NOMO-1 treated with dmso at 0.1 percent for 144 hours (cell line): ENCODE data around the gene NRIP1.

Source experiments
- DNase-seq: peaks from one replicate; lab custom pipeline; 2025; ENCODE audit not compliant: unreplicated experiment; lab: John Stamatoyannopoulos, UW

Gene NRIP1

DNA sequence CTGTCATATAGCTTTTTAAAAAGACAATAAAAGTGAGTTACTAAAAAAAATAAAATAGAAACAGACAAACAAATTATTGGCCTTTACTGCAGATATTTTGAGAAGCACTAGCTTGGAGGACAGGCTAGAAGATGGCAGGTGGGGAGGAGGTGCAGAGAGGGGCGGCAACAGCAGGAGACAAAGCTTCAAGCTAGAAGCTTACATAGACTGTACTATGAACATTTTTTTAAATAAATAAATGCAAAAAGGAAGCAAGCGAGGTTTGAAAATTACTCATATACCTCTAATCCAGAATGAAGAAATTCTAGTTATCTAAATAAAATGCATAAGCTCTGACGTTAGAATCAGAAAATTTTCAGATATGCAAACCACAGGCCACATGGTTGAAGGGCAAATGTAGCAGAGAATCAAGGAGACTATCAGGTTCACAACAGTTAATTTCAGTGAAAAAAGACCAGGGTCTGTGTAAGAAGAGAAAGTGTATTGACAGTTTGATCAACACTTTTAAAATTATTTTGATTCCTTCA lies 54.9 kb downstream of the NRIP1 start:
- no peak for DNase-seq

DNA sequence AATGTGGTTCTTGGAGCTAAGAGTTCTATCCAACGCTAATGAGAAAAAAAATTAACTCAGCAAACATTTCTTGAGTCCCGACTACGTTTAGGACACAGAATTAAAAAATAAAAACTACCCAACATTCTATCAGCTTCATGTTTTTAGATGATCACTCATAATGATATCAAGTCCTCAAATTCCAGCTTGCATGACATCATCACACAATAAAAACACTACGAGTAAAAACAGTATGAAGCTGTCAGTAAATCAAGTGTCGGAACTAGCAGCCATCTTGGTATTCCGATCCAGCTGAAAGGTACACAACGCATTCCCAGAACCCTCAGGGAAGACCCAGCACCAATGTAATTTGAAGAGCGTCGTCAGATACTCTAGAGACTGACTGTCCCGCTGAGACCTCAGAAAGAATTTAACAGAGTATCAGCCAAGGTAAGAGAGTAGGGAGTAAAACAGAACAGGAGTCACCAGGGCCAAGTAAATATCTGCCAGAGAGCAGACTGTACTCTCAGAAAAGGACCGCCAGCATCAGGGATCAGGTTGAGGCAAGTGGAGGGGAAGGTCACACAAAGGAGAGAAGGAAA lies 57.0 kb downstream of the NRIP1 start:
- DNase-seq, result no peak

DNA sequence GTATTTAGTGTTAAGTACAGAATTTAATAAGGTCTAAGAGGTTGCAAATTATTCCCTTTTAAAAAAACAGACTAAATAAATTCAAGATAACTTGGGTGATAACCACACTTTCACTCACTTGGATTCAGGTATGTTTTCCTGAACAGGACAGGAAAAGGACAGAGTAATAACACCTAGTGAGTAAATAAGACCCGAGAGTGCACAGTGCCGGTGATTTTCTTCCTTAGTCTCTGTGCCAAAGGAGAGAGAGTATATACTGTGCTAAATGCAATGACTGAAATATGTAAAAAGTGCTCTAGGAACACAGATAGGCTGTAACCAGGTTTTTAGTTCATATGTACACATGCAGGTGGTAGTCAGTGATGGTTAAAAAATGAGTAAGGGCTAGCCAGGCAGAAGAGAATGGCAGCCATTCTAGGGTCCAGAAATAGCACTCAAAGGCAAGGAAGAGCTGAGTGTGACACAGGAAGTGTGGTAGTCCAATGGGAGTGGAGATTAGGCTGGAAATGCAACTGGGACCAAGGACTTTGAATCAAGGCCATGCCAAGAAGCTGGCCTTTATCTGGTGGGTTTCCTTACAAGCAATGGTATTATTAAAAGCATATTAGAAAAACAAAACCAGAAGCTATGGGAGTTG lies 58.1 kb downstream of the NRIP1 start:
- no peak for DNase-seq

DNA sequence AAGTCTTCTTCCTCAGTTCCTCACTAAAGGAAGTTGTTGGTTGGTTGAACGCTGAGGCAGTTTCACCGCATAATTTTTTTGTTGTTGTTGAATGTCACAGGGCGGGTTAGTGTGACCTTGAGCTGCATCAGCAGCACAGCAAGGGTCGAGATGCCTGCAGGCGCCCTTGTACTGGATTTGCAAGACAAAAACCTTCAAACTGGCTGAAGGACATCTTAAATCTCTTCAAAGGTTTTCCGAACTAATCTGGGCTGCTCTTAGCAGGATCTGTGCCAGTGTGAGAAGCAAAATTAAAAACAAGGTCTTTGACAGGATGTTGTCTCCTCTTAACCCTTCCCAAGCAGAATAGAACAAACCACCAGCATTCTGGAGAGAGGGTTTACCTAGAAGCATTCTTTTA lies 59.4 kb downstream of the NRIP1 start:
- DNase-seq, result no peak

DNA sequence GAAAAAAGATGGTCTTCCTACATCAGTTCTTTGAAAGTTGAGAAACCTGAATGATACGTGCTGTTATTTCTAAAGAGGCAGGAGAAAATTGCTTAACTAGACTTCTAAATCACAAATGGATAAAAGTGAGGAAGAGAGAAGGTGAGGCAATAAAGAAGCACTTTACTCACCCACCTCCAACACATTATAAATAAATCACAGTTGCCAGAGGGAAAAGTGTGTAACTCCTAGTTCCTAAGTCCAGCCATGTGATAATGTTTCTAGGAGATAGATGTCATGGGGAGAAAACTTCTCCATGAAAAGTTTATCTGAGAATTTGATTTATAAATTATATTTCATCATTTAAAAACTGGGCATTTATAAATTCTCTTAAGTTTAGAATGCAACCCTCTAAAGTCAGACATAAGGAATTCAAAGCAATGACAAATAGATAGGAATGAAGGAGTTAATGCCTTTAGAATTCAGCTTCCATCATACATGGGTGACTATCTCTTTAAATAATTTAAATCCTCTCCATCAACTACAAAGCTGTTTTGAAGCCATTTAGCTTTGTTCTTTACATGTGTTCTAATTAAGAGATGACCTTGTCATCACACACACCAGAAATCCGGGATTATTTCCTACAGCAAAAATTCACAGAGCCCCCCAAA lies 60.0 kb downstream of the NRIP1 start:
- no peak for DNase-seq

DNA sequence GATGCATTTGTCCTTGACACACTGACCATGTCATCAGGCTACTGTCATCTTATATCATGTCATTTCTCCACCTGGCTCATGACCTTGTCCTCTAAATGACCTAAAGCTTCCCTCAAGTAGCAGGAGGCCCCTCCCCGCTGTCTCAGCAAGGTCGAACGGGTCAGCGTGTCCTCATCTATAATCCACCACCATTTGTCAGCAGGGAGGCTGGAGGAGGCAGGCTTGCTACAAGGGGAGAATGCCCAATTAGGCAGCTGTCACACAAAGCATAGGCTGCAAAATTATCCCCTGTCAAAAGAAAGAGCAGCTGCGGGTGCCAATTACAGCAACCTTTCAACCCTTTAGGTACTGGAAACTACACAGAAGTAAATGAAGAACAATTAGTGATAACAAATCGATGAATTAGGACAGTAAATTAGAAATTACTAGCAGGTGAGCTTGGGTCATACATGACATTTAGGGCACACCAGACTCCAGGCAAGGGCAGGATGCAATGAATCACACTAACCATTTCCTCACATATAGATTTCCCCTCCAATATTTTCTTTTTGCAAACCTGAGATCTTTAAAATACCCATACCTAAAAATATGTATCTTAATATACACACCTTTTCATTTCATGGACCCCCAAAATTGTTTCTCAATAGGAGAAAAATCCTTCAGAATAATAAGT lies 61.2 kb downstream of the NRIP1 start:
- DNase-seq, result no peak

DNA sequence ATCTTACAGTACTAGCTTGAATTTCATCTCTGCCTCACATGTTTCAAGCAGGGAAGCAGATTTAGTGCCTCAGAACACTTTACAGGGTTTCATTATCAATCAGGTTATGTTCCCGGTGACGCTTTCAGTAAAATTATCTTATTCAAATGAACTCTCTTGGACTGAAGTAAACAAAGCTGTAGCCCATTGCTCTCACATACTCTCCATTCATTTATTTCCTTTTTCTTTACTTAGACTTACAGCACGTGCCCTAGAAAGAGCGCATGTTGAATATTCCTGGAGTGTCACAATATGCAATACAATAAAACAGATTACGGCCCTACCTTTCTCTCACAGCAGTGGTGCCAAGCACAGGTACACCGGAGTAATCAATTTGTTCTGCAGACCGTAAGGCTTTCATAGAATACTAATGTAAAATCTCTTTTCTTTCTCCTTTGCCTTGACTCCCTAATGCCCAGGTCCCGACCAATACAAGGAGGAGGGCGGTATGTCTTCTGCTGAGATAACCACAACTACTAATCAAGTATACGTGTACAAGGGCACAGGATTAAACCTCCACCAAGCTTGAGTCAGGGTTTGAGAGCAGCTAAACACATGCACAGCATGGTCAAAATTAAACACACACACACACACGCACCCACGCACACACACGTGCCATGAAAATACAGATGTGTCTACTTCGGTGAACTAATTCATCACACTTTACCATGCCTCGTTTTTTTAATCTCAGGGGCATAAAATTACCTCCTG lies 62.8 kb downstream of the NRIP1 start:
- DNase-seq, result no peak

DNA sequence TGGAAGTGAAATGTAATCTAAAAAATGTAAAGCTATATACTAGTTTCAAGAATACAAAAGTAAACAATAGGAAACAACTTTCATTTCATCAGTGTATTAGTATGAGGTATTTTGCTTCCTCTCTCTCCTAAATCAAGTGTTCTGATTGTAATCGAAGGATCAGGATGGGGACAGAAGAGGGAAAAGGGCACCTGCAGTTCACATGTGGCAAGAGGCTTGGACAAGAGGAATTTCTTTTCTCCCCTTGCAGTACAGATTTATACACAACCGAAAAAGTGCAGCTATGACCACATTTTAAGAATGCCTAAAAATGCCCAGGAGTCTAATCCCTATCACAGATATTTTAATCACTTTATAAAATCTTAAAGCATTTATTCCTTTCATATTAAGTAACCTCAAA lies 63.7 kb downstream of the NRIP1 start:
- no peak for DNase-seq

DNA sequence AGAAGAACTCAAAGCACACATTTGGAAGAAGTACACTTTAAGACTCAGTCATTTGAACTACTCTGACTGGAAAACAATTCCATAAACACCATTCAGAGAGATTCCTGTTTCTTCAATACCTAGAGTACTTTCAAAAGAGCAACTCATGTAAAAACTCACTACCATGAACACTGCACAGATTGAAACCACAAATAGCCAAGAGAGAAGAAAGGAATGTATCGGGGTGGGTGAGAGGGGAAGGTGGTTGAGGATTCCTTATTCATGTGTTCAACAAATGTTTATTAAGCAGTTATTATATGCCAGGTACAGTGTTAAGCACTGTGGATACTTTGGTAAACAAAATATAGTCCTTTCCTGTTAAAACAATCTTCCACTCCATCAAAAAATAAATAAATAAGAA lies 64.7 kb downstream of the NRIP1 start:
- no peak for DNase-seq

DNA sequence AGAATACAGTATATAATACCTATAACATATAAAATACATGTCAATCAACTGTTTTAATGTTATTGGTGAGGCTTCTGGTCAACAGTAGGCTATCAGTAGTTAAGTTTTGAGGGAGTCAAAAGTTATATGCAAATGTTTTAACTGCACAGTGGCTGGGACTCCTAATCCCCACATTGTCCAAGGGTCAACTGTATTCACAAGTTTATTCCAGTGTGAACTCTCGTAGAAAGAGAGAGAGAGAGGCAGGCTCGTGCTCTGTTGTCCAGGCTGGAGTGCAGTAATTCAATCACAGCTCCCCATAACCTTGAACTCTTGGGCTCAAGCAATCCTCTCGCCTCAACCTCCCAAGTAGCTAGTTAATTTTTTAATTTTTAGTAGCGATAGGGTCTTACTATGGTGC lies 66.0 kb downstream of the NRIP1 start:
- DNase-seq, result no peak

DNA sequence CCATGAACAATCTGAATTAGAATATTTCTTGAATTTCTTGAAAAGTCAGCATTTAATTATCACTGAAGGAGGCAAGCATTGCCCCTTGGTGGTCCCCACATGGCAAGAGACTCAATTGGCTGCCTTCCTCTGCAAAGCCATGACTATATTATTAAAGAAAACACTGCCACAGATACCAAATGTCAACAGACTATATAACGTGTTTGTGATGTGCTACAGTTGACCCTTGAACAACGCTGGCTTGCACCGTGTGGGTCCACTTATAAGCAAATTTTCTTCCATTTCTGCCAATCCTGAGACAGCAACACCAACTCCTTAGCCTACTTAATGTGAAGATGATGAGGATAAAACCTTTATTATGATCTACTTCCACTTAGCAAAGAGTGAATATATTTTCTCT lies 66.5 kb downstream of the NRIP1 start:
- DNase-seq, result no peak

DNA sequence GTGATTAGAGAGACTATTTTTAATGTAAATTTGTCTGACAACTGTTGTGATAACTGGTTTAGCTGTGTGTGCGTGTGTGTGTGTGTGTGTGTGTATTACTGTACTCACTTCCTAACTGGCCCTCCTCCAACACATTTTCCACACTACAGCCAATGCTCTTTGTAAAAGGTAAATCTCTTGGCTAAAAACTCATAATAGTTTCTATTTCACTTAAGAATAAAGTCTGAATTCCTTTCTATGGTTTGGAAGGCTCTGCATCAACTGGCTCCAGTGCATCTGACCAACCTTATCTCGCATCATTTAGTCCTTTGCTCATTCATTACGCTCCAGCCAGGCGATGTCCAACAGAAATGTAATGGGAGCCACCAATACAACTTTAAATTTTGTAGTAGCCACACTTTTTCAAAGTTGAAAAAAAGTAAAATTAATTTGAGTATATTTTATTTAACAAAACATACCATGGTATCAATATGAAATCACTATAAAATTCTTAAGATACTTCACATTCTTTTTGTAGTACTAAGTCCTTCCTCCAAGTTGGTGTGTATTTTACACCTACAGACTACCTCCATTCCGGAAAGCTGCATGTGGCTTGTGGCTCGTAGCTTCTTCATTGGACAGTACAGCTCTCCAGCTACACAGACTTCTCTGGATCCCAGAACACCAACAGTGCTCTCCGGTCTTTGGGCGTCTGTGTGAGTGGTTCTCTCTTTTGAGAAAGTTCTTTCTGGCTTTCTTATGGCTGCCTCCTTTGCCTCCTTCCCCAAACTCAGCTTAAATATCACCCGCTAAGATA lies 68.9 kb downstream of the NRIP1 start:
- no peak for DNase-seq

DNA sequence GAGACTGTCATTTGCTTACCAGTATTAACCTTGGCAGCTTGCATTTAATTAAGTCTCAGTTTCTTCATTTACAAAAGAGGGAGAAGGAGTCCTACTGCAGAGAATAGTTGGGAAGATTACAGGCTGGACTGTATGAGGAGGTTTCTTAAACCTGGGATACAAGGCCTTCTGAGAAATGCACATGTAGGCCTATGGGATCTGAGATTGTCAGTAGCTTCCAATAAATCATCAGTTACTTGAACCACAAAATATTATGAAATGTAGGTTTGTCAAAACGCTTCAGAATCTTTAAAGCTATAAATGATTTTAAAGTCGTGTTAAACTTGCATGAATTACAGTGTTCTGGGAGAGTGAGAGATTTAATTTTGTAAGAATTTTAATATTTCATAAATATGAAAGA lies 69.6 kb downstream of the NRIP1 start:
- no peak for DNase-seq

DNA sequence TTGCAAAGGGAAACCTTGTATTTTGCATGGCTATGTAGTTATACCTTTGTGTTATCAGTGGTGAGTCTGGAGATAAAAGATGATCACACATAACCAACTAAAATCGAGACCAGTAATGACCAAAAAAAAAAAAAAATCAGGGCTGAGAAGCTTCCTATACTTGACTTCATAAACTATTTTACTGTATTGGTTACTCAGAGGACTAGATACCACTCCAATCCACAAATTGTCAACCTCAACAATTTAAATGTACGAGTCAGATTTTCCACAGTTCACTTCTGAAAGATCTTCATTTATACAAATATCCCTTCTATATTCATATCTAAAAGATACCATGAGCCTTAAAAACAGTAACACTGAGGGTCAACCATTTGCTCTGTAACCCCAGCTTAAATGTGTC lies 71.7 kb downstream of the NRIP1 start:
- no peak for DNase-seq

DNA sequence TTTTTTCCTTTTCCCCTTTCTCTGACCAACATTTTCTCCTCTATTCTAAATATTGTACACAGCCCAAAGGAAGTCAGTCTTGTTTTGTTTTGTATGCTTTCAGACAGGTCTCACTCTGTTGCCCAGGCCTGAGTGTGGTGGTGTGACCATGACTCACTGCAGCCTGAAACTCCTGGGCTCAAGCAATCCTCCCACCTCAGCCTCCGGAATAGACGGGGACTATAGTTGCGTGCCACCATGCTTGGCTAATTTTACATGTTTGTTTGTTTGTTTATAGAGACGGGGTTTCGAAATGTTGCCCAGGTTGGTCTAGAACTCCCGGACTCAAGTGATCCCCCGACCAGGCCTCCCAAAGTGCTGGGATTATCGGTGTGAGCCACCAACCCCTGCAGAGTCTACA lies 72.8 kb downstream of the NRIP1 start:
- no peak for DNase-seq

DNA sequence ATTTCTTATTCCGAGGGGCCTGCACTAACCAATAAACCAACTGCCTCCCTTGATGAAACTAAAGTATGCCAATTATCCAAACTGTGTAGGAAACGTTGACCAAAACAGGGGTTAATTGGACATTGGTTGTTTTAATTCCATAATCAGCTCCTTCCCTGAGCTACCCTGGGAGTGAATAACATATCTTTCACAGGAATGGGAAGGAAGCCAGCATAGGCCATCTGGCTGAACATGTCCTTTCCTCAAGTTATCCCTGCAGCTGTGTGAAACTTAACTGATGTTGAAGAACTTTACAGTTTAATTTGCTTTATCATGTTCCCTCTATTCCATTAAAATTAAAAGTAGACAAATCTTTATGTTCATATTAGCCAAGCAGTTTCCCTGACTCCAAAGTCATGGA lies 75.4 kb downstream of the NRIP1 start:
- no peak for DNase-seq

DNA sequence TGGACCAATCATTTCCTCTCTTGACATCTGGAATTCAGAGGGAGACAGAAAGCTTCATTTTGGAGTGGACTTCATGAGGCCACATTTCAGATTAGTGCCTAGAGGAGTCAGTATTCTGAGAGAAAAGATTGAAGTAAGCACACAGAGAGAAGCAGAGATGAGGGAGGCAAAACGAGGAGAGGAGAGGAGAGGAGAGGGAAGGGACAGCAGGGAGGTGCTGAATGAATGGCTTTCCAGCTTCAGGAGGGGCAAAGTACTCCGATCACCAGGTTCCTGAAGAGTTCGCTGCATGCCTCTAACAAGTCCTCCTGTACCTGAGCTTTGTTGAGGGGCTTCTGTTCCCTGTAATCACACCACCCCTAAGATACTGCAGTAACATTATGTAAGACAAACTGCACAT lies 76.0 kb downstream of the NRIP1 start:
- no peak for DNase-seq

DNA sequence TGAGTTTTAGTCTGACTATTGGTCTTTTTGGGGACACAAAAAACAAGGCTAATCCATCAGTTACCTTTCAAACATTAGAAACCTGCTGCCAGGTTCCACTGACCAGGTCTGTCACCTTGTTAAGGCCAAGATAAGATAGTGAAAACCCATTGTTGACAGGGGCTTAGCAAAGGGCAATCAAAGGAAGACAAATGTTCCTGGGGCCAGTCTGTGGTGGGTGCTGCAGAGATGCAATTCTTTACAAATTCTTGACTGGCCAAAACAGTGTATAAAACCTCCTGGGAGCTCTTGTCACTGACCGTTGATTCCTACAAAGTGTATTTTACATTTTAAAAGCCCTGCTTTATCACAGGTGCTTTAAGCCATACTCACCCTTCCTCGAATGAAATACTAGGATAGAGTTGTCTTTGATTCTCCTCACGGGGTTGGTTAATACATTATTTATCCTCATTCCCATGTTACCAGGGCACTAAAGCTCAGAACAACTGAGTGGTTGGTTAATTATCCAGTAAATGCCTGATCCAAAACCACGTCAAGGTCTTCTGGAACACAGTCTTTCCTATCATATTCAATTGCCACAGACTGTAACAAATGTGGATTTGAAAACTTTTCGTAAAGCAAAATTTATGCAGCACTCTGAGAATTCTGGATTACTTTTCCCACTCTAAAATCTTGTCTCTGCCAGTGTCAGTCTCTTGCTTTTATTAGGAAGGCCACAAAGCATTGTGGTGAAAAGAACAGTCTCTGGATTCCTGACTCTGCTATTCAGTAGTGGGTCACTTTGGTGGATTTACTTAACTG lies 77.2 kb downstream of the NRIP1 start:
- no peak for DNase-seq

DNA sequence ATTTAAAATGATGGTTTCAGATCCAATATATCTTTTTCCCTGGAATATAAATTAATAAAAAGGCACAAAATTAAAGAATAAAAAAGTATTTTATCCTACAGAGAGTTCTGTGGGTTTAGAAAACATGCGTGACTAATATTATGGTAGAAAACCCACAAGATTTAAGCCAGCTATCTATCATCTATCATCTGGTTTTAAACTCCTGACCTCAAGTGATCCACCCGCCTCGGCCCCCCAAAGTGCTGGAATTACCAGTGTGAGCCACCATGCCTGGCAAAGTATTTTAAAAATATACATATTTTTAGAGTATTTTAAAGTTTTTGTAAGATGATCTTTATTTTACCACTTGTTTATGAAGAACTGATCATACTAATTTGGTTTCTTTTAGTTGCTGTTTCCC lies 79.5 kb downstream of the NRIP1 start:
- no peak for DNase-seq

DNA sequence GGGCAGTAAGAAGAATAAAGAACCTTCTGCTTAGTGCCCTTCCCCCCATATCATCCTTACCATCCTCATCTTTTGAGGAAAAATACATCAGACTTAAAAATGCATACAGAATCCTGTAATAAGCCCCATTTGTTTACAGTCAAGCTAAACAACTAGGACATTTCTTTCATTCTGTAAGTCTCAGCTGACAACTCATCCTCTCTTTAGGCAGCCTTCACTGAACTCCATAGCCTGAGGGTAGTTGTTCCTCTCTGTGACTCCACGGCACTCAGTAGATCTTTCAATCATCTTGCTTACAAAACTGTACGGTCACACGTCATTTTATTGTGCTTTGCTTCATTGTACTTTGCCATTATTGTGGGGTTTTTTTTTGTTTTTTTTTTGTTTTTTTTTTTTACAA lies 82.5 kb downstream of the NRIP1 start:
- DNase-seq, result no peak
